Activated T-helper 2 cell treated with anti-CD3 and anti-CD28 coated beads, Interferon-gamma antibody, Interleukin-2, Interleukin-4, amounts not matched to agents 10 μg/mL and 5 μg/mL and 100 μg/mL, durations not matched to agents 14 hours and 24 hours and 36 hours (primary cell): ENCODE data around the gene MARS1. TPM values are rescaled to one million over a fixed set of nuclear protein-coding genes. Genes with fewer than 3 reads are reported as not detected.

Experiments
- DNase-seq: peaks from one replicate; pipeline ENCODE4 v3.0.0; 2021; ENCODE audit warnings: low spot score
- H3K27ac Mint-ChIP-seq: one replicate; pipeline ENCODE4 v1.8.0; 2021; ENCODE audit warnings: mixed read lengths
- H3K27me3 Mint-ChIP-seq: one replicate; pipeline ENCODE4 v1.8.0; 2021; ENCODE audit warnings: low read depth, mixed read lengths
- H3K36me3 Mint-ChIP-seq: one replicate; pipeline ENCODE4 v1.8.0; 2021; ENCODE audit warnings: low read depth, mixed read lengths
- H3K4me1 Mint-ChIP-seq: one replicate; pipeline ENCODE4 v1.8.0; 2021; ENCODE audit warnings: low read depth, mixed read lengths
- H3K4me3 Mint-ChIP-seq: one replicate; pipeline ENCODE4 v1.8.0; 2021; ENCODE audit warnings: low read depth, mild to moderate bottlenecking, moderate library complexity, mixed read lengths
- H3K9me3 Mint-ChIP-seq: one replicate; pipeline ENCODE4 v1.8.0; 2021; ENCODE audit warnings: mixed read lengths
- intact Hi-C: fragments of 100-400 bp; cut with micrococcal nuclease; formaldehyde crosslinking; loops from one replicate; pipeline ENCODE4 v1.15.1; 2023
- total RNA-seq: library from RNA; stranded (reverse); gene quantifications from 2 replicates; pipeline ENCODE4 v1.2.3, GENCODE V29; 2022

MARS1 gene
- total RNA-seq, 1 donor from 2014 or later, result 257 TPM

GRCh38 chr12:57476993-57477709, 10.7 kb upstream of the MARS1 start:
- no peaks in the 10 kb centered on the region for H3K9me3 Mint-ChIP-seq
- peaks cover 53% of the 10 kb centered on the region for H3K36me3 Mint-ChIP-seq
- DNase-seq, result no peak
- peak overlapping the region; percentile 93 for H3K4me3 Mint-ChIP-seq
- no peaks in the 10 kb centered on the region for H3K27me3 Mint-ChIP-seq
- peak overlapping the region; percentile 100 for H3K27ac Mint-ChIP-seq
- H3K4me1 Mint-ChIP-seq, result peaks cover 47% of the 10 kb centered on the region
- intact Hi-C loops, result loop anchor here (1.0 to 2.0 kb wide), 2 partner anchors 15 to 70 kb away; partner anchors contain the start of gene DCTN2

GRCh38 chr12:57477710-57478681, 9.9 kb upstream of the MARS1 start:
- H3K27ac Mint-ChIP-seq, result peak overlapping the region; percentile 100
- intact Hi-C loops, result loop anchor here (1.0 to 2.0 kb wide), 3 partner anchors 16 to 791 kb away; partner anchors contain the start of gene DCTN2
- peak overlapping the region; percentile 93 for H3K4me3 Mint-ChIP-seq
- peaks cover 46% of the 10 kb centered on the region for H3K4me1 Mint-ChIP-seq
- H3K9me3 Mint-ChIP-seq, result no peaks in the 10 kb centered on the region
- H3K27me3 Mint-ChIP-seq, result no peaks in the 10 kb centered on the region
- DNase-seq, result peak; percentile 51
- H3K36me3 Mint-ChIP-seq, result peaks cover 45% of the 10 kb centered on the region

- no peaks in the 10 kb centered on the region for H3K9me3 Mint-ChIP-seq
- intact Hi-C loops, result loop anchor here (1.0 to 2.0 kb wide), 3 partner anchors 8 to 792 kb away; partner anchors contain the start of gene DDIT3
- no peak for DNase-seq
These were observed 8.9 kb upstream of the MARS1 start for GRCh38 chr12:57479043-57479375.

GRCh38 chr12:57479376-57480115, 8.3 kb upstream of the MARS1 start, which contains the start of gene ARHGAP9:
Gene ARHGAP9, minus strand, starts transcription at chr12:57479866. Its CDS starts 460 bp downstream, at chr12:57479406.
- H3K27ac Mint-ChIP-seq, result peak within 1 kb of the TSS; percentile 100
- peaks cover 35% of the 10 kb centered on the region for H3K36me3 Mint-ChIP-seq
- no peaks in the 10 kb centered on the region for H3K27me3 Mint-ChIP-seq
- peaks cover 47% of the 10 kb centered on the region for H3K4me1 Mint-ChIP-seq
- H3K9me3 Mint-ChIP-seq, result no peaks in the 10 kb centered on the region
- peak; percentile 59 for DNase-seq
- intact Hi-C loops, result loop anchor here (1.0 to 2.0 kb wide), 3 partner anchors 8 to 793 kb away; partner anchors contain the start of gene DDIT3
- H3K4me3 Mint-ChIP-seq, result peak within 1 kb of the TSS; percentile 93

More at GRCh38 chr12:57479043-57479375, 8.9 kb upstream of the MARS1 start:
- H3K36me3 Mint-ChIP-seq, result peaks cover 41% of the 10 kb centered on the region
- peak overlapping the region; percentile 93 for H3K4me3 Mint-ChIP-seq
- H3K27me3 Mint-ChIP-seq, result no peaks in the 10 kb centered on the region
- H3K27ac Mint-ChIP-seq, result peak overlapping the region; percentile 100
- H3K4me1 Mint-ChIP-seq, result peaks cover 52% of the 10 kb centered on the region

- H3K4me3 Mint-ChIP-seq, result no peak overlapping the region
- DNase-seq, result no peak
- H3K4me1 Mint-ChIP-seq, result peaks cover 37% of the 10 kb centered on the region
- peaks cover 23% of the 10 kb centered on the region for H3K36me3 Mint-ChIP-seq
- intact Hi-C loops, result no loop called here
- peak overlapping the region; percentile 80 for H3K27ac Mint-ChIP-seq
- H3K9me3 Mint-ChIP-seq, result no peaks in the 10 kb centered on the region
- H3K27me3 Mint-ChIP-seq, result no peaks in the 10 kb centered on the region
These were observed 6.2 kb upstream of the MARS1 start for GRCh38 chr12:57481671-57482070.

- H3K4me3 Mint-ChIP-seq, result no peak overlapping the region
- H3K4me1 Mint-ChIP-seq, result peaks cover 34% of the 10 kb centered on the region
- H3K27me3 Mint-ChIP-seq, result no peaks in the 10 kb centered on the region
- H3K27ac Mint-ChIP-seq, result no peak overlapping the region
- peaks cover 20% of the 10 kb centered on the region for H3K36me3 Mint-ChIP-seq
- H3K9me3 Mint-ChIP-seq, result no peaks in the 10 kb centered on the region
- no peak for DNase-seq
- intact Hi-C loops, result no loop called here
These were observed 4.4 kb upstream of the MARS1 start for GRCh38 chr12:57483466-57483865.

- peaks cover 32% of the 10 kb centered on the region for H3K36me3 Mint-ChIP-seq
- H3K9me3 Mint-ChIP-seq, result no peaks in the 10 kb centered on the region
- H3K27me3 Mint-ChIP-seq, result no peaks in the 10 kb centered on the region
- intact Hi-C loops, result loop anchor here (2.0 to 5.0 kb wide), 2 partner anchors 61 to 257 kb away; partner anchors contain the start of gene DCTN2
- H3K4me1 Mint-ChIP-seq, result peaks cover 24% of the 10 kb centered on the region
- DNase-seq, result no peak
- H3K4me3 Mint-ChIP-seq, result no peak overlapping the region
- H3K27ac Mint-ChIP-seq, result no peak overlapping the region
These were observed 2.2 kb upstream of the MARS1 start for GRCh38 chr12:57485695-57486094.

- no peak overlapping the region for H3K4me3 Mint-ChIP-seq
- H3K4me1 Mint-ChIP-seq, result peaks cover 25% of the 10 kb centered on the region
- intact Hi-C loops, result loop anchor here (1.0 to 5.0 kb wide), 3 partner anchors 8 to 255 kb away; partner anchors contain the start of genes ARHGAP9 and DCTN2
- H3K27ac Mint-ChIP-seq, result no peak overlapping the region
- H3K27me3 Mint-ChIP-seq, result no peaks in the 10 kb centered on the region
- no peak for DNase-seq
- peaks cover 44% of the 10 kb centered on the region for H3K36me3 Mint-ChIP-seq
- no peaks in the 10 kb centered on the region for H3K9me3 Mint-ChIP-seq
These were observed 742 bp upstream of the MARS1 start for GRCh38 chr12:57487055-57487596.

- H3K9me3 Mint-ChIP-seq, result no peaks in the 10 kb centered on the region
- peaks cover 18% of the 10 kb centered on the region for H3K4me1 Mint-ChIP-seq
- intact Hi-C loops, result loop anchor here (1.0 to 5.0 kb wide), 2 partner anchors 32 to 254 kb away; partner anchors contain the start of gene DDIT3
- peak overlapping the region; percentile 99 for H3K4me3 Mint-ChIP-seq
- H3K36me3 Mint-ChIP-seq, result peaks cover 52% of the 10 kb centered on the region
- H3K27ac Mint-ChIP-seq, result peak overlapping the region; percentile 95
- no peak for DNase-seq
- no peaks in the 10 kb centered on the region for H3K27me3 Mint-ChIP-seq
These were observed 711 bp downstream of the MARS1 start for GRCh38 chr12:57488402-57489156.

- DNase-seq, result no peak
- Mint-ChIP-seq H3K4me3 (peak overlapping the region; percentile 99), H3K4me1 (peaks cover 18% of the 10 kb centered on the region), H3K9me3 (no peaks in the 10 kb centered on the region), H3K36me3 (peaks cover 52% of the 10 kb centered on the region), H3K27ac (peak overlapping the region; percentile 95), H3K27me3 (no peaks in the 10 kb centered on the region)
- intact Hi-C loops, result loop anchor here (5.0 kb wide), 1 partner anchor 253 kb away; no protein-coding TSS in a partner anchor
These were observed 1.3 kb downstream of the MARS1 start for GRCh38 chr12:57489157-57489641.

- H3K4me3 Mint-ChIP-seq, result no peak overlapping the region
- H3K9me3 Mint-ChIP-seq, result no peaks in the 10 kb centered on the region
- no peak for DNase-seq
- H3K4me1 Mint-ChIP-seq, result peaks cover 18% of the 10 kb centered on the region
- H3K27me3 Mint-ChIP-seq, result no peaks in the 10 kb centered on the region
- H3K36me3 Mint-ChIP-seq, result peaks cover 57% of the 10 kb centered on the region
- intact Hi-C loops, result no loop called here
- no peak overlapping the region for H3K27ac Mint-ChIP-seq
These were observed 2.3 kb downstream of the MARS1 start for GRCh38 chr12:57490126-57490525.
